CD4-positive, alpha-beta T cell treated with Interleukin-15 for 1 hour (primary cell): ENCODE data around the gene KCNE1.
"Not testable (repeated sequence)": the region's sequence is repeated elsewhere in the genome, so short reads cannot be mapped to it uniquely, and the experiment has no call there.

Experiments used
- DNase-seq: peaks from one replicate; pipeline ENCODE4 v3.0.0-alpha.2; 2020

Gene KCNE1

DNA sequence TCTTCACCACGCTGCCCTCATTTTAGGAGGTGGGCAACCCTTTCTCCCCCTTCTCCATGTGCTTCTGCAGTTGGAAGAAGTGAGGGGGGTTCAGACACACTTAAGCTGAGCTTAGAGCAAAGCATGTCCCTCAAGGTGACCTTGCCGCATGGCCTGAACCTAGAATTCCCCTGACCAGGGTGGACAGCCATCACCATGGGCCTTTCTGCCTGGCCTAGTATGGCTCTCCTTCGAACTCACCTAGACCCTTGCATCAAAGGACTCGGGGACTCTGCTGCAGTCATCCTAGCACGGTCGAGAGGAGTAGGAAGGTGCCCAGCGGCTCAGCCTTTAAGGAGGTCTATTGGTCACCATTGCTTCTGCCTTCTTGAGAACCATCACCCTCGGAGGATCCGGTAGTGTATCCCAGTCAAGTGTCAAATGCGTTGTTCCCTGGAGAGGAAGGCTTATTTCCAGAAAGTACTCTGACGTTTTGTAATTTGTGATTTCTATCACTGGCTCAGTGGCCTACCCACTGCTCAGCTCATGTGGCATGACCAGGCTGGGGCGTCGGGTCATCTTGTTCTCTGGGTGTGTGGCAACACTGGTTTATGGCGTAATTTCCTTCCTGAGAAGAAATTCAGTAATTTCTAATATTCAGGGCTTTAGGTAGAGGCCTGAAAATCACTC, at the start of gene KCNE1:
TSS of gene KCNE1 (minus strand) at position 424 of the 669 bp plus-strand sequence. CDS start 62,576 bp downstream, outside the sequence.
- peak; percentile 72 for DNase-seq

DNA sequence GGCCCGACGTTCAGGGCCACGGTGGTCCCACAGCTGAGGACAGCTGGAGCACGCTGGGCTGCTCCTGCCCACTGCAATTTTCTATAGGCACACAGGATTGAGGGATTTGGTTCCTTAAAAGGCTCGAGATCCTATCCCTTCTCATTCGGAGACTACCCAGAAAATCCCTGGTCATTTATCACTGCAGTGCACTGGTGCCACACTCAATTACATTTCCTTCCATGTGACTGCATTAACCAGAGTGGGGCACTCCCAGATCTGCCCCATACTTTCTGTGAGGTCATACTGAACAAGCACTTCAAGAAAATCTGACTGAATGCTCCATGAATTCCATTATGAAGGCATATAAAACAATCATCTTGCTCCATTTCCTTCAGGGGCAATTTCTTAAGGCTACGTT, 49.8 kb upstream of the KCNE1 start:
- DNase-seq = no peak

DNA sequence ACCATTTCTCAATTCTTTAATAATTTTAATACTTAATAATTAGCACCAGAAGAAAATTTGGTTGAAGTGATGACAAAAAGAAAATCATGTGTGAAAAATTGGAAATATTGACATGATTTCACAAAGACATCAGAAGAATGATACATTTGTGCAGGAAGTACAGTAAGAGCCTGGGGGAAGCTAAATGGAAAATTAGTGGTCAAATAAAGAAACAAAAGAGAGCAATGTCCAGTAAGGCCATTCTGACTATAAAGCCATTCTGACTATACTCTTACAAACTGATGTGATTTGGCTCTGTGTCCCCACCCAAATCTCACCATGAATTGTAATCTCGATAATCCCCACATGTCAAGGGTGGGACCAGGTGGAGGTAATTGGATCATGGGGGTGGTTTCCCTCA, 48.6 kb upstream of the KCNE1 start:
- no peak for DNase-seq

DNA sequence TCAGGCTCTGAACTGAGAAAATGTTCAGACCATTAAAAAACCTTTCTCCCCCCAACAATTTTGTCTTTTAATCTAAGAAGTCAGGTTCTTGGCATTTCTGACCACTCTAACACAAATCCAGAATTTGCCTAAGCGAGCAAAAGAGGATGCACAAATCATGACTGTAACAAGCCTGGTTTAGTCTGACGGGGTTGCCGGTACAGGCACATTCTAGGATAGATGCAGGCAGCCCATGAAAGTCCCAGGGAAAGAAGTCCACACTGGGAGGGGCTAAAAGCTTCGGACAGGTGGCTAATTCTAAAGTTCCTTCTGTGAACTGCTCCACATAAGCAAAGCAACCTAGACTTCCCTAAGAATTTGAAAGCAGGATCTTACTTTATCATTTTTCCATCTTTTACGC, 48.0 kb upstream of the KCNE1 start:
- no peak for DNase-seq

DNA sequence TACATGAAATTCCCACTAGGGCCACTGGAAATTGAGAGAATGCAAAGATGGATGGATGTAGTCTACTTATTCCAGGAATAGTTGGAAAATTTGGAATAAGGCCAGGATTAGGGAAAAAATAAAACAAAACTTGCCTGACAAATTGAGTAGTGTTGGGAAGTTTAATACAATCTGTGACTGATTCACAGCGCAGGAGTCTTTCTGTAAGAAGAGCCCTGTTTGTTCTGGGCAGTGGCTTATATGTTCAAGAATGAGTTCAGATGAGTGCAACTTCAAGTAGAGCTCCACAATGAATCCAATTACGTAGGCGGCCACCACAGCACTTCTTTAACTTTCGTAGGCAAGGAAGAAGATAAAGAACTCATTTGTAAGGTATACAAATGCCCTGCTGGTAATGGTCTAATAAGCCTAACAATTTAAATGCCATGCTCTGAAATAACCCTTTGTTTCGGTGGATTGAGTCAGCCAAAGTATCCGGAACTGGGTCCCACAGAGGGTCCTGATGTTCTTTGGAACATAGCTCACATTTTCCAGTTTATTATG, 47.1 kb upstream of the KCNE1 start:
- no peak for DNase-seq

DNA sequence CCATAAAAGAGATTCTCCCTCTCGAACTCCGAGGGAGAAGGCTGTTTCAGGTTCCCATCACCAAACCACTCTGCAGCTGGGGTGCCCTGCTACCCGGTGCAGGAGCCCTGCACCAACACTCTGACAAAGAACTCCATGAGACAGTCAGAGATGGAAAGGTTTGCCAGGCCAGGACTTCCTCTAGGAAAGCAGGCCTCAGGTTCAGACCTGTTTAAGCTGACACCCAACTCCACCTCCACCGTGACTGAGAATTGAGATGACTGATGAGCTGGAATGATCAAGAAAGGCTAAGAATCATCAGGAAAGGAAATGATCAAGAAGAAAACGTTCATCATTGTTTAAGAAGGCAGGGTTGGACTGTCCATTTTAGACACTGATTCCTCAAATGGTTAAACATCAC, 46.2 kb upstream of the KCNE1 start:
- DNase-seq = no peak

DNA sequence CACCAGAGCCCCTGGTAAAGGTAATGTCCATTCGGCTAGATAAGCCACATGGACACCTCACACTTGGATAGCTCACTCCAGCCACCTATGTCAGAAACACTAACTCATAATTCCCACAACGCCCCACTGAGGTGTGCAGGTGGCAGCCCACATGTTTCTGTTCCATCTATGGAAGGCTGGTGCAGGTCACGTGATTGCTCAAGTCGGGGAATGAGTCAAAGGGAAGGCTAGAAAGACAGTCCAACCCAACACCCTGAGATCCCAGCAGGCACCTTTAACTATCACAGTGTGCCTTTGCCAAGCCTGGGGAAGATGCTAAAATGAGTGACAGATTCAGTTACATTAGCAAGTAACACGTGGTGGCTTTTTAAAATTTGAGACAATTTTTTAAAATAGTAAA, 45.3 kb upstream of the KCNE1 start:
- no peak for DNase-seq

DNA sequence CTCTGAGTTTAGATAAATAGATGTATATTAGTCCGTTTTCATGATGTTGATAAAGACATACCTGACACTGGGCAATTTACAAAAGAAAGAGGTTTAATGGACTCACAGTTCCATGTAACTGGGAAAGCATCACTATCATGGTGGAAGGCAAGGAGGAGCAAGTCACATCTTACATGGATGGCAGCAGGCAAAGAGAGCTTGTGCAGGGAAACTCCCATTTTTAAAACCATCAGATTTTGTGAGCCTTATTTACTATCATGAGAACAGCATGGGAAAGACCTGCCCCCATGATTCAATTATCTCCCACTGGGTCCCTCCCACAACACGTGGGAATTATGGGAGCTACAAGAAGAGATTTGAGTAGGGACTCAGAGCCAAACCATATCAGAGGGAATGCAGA, 42.7 kb upstream of the KCNE1 start:
- not testable (repeated sequence) for DNase-seq

DNA sequence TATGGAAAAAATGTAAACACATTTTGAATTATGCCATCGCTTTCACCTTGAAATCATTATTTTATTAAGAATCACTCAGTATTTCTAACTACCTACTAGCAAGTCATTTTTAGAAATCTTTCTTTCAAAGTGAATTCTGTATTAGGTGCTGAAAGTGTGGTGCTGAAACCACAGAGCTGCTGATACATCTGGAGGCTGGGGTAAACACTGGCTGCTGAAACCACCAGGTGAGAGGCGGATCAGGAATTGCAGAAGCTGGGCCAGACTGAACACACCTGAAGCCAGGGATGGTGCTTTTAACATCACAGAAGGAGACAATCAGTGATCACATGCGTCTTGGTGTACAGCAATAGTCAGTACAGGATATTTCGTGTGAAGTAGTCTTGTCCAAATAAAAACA, 42.2 kb upstream of the KCNE1 start:
- no peak for DNase-seq

DNA sequence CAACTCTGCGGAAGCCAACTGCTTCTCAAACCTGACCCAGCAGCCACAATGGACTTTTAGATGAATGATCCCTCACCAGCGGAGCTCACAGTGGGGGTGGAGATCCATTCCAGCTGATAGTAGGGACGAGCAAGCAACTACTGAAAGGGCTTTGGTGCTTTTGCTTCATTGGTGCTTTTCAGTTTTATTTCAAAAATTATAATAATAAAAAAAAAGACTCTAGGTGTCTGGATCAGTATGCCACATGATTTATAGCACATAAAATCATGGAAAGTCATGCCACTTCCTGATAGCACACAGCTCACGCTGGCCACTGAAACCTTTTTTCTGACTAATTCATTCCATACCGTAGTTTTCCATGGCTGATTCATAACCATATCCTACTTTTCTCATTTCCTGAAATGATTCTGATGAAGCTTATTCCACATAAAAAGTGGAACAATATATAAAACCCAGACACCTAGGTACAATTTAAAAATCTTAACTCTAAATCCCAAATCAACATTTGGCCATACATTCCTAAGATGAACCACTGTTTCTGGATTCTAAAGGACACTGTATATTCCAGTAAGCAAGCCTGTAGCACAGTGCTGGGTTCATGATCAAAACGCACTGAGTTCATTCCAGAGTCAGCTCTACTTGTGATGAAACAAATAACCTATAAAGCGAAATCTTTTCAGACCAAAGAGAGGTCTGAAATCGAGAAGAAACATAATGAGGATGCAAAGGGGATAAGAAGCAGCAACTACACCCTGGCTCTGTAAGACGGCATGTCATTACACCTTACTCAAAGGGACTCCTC, 41.3 kb upstream of the KCNE1 start:
- DNase-seq = no peak

DNA sequence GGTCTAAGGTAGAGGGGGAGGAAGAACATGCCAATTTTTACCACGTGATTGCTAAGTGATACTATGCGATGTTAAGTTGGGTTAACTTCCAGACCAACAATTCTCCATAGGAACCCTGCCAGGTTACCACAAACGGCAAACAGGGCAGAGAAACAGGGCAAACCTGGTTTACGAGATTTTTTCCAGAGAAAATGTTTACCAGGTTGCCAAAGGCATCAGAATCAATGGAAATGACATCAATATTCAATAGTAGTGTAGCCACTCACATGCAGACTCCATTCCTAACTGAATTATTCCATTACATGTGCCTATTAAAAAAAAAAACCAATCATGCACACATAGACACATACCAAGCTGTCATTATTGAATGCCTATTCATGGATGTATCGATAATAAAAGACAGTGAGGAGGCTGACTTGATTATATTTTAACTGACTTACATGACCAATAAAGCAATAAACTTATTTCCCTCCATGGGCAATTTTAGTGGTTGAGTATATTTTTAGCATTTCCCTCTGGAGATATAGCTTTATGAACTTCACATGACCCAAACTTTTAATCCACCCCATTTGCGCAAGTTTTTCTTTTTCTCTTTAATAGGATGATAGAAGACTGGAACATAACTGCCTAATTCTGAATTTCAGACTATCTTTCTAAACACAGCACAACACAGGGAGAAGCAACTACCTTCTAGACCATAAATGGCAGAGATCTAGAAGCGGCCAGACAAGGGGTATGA, 40.5 kb upstream of the KCNE1 start:
- DNase-seq = no peak

DNA sequence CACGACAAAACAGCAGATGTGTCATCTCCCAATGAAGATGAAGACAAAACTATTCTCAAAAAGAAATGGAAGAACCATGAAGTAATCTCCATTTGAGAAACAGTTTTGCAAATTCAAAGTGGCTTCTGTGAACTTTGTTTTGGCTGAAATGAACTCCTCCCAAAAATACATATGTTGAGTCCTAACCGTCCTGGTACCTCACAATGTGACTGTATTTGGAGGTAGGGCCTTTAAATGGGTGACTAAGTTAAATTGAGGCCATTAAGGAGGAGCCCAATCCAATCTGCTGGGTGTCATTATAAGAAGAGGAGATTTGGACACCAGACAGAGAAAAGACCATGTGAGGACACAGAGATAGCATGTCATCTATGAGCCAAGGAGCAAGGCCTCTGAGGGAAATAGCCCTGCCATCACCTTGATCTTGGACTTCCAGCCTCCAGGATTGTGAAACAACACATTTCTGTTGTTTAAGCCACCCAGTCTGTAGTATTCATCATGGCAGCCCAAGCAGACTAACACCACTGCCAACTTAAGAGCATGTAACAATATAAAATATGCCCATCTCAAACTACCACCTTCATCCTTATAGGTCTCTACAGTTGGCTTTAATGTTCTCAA, 38.3 kb upstream of the KCNE1 start:
- no peak for DNase-seq

DNA sequence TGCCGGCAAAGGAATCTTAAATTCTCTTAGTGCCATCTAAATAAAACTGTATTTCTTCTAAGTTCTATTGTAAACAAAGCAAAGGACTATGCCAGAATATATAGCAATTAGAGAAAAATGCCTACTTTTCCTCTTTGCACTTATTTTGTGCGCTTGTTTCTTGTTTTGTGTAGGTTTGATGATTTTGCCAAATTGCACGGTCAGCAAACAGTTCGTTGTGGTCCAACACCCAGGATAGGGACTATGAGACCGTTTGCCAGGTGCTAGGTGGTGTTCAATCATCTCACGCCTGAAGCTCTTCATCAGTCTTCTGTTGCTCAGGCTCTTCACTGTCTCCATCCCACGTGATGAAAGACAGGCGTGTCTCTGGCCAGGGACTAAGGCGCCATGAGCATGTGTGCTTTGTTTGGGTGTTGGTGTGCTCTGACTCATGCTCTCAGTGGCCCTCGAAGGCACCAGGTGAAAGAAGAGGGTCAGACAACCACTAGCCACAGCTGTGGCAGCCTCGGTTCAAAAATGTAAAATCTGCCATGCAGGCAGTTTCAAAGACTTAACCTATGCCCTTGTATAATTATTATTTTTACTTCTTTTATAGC, 36.9 kb upstream of the KCNE1 start:
- no peak for DNase-seq

DNA sequence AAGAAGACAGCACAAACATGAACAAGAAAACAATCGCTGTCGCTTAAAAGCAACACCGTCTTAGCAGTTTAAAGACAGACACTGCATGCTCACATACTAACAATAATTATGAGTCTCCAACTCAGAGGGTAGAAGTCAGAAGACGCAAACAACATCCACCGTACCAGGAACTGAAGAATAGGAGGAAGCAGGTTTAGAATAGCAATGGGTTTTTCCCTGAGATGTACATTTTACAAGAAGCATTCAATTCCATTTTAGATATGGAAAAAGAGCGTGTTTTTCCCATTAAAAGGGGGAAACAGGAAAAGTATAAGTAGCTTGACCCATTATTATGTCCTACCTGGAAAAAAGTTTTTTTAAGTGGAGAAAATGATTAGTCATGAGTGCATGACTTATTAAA, 34.5 kb upstream of the KCNE1 start:
- DNase-seq = no peak

DNA sequence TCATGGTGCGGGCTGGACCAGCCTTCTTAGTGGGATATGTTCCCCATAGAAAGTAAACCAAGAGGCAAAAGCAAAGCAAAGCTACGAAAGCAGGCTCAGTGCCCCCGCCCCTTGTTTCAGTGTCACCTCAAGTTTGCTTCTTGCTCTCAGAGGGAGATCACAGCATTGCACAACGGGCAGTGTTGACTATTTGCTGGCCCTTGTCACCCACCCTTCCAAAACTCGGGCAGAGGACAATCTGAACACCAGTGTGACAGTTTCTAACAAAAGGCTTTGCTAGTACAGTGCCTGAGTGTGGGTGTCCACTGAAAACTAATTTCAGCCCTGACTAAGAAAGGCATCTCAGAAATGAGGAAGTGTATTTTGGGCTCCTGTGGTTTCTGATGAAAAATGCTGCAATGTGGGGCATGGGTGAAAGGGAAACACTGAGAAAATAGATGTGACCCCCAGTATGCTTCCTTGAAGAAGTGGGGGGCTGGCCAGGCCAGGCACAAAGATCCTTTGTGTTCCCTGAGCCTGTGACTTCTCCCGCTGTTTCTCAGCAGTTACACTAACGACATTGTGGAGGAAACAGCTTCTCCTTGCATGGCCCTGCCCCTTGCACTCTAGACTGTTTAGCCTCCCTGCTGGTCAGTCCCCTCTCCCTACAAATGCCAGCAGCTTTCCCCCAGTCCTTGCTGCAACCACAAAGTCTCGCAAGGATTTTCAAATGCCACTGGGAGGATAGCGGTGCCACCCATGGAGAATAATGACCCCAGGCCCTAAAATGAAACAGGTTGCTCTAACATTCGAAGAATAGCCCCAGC, 33.3 kb upstream of the KCNE1 start:
- peak; percentile 52 for DNase-seq

DNA sequence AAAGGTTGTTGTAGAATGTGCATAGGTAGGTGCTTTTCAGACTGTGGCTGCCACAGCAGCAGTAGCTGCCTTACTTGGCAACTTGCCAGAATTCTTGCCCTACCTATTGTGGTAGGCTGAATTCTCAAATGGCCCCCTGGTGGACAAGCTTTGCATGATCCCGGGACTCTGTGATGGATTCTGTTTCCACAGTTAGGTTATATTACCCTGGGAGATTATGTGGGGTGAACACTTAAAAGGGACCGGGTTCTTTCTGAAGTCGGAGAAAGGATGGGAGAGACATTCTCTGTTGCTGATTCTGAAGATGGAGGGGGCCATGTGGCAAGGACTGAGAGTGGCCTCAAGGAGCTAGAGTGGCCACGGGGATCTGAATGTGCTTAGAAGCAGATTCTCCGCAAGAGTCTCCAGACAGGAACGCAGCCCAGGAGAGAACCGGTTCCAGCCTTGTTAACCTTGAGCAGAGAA, 32.1 kb upstream of the KCNE1 start:
- DNase-seq = peak; percentile 39

DNA sequence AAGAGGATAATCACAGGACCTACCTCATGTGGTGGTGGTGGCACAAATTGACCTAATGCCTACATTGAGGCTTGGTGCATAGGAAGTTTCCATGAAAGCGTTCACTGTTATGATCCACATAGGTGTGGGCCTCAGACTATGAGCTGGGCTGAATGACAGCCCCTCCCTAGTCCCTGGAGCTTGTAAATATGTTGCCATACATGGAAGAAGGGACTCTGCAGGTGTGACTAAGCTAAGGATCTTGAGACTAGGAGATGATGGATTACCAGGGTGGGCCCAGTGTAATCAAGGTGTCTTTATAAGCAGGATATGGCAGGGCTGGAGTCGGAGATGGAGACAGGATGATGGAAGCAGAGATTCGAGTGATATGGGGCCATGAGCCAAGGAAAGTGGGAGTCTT, 31.0 kb upstream of the KCNE1 start:
- no peak for DNase-seq

DNA sequence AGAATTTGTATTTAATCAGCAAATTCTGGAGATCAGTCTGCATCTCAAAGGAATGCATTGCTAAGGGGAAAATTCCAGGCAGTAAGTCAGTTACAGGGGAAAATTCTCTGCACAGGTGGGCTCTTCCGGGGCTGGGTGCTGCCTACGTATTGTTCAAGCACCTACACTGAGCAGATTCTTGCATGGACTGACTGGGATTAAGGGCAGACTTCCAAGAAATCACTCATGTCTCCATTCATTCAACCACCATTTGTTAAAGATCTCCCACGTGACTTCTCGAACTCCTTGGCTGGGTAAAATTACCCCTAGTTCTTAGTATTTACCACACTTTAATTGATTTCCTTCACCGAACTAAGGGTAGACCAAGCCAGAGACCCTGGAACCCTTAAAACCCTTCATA, 28.2 kb upstream of the KCNE1 start:
- DNase-seq = no peak

DNA sequence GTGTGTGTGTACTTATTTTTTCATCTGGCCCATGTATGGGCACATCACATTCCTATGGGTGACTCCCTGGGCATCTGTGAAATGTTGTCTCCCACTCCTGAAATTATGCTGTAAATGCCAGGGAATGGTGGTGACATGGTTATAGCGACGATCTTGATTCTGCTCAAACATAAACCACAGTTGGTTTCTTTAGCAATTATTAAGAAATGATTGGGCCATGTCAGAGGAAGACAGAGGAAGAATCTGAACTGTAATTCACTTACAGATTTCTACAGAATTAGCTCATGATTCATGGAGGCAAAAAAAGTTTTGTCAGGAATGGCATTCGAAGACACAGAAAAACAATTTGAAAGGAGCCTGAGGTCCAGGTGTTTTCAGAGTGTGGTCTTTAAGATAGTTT, 25.8 kb upstream of the KCNE1 start:
- no peak for DNase-seq

DNA sequence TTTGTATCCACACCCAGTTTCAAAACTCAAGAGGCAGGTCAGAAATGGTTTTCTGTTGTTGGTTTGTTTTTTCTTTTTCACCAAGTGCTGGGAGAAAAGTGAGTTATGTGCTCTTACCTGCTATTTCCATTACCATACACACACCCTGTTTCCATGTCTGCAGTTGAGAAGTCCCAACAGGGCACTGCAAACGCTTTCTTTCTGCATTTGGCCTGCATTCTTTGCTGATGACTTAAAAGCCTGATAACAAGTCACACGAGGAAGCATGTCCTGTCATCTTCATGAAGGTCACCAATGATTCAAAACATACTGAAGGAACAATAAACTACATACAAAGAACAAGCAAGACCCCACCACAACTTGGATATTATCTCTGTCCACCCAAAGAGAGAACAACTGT, 24.8 kb upstream of the KCNE1 start:
- no peak for DNase-seq

DNA sequence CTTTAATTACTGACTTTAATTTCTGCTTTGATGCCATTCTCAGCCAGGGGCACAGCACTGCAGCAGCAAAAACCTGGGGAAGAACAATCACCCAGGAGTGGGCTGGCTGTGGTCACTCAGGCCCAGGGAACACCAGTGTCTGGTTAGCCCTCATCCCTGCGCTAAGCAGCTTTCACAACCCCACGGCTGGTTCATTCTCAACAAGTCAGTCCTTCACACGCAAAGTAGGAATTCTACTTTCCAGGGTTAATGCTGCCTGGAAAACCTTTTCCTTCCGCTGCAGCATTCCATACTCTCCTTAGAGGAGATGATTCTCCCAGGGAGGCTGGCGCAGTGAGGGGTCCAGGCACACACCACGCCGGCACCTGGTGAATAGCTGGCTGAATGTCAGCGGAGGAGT, 24.3 kb upstream of the KCNE1 start:
- DNase-seq = no peak

DNA sequence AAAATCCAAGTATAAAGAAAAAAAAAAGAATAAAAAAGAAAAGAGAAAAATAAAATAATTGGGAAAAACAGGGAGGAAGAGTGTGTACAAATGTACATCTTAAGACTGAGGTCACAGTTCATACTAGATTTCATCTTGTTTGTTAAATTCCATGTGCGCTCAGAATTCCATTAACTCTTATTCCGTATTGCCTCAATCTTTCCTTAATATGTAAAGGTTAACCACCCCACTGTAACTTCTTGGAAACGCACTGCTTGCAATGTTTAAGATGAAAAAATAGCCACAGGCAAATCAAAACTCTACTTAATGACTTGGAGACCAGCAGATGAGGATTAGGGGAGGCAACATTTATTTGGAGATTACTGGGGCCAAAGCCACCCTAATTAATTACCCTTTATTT, 23.9 kb upstream of the KCNE1 start:
- no peak for DNase-seq
